DOHH2 (cell line): ENCODE data around the gene ACE2.

Source experiments
- H3F3A ChIP-seq: fragments of 200-600 bp; sonication (generic), shearing (Covaris generic); 2 replicates; pipeline ENCODE4 v1.6.0; 2016; ENCODE audit warnings: antibody characterized with exemption, mild to moderate bottlenecking; ENCODE audit not compliant: control insufficient read depth, insufficient read depth
- H3K27ac ChIP-seq: fragments of 200-600 bp; sonication (generic); 2 replicates; pipeline ENCODE4 v1.5.1; 2014; ENCODE audit warnings: low read depth, mild to moderate bottlenecking, low read length, moderate library complexity
- H3K27me3 ChIP-seq: fragments of 200-600 bp; sonication (generic); 2 replicates; pipeline ENCODE4 v1.6.1; 2014; ENCODE audit warnings: mild to moderate bottlenecking, low read length, mixed read lengths; ENCODE audit not compliant: control insufficient read depth
- H3K36me3 ChIP-seq: fragments of 200-600 bp; sonication (generic); 2 replicates; pipeline ENCODE4 v1.6.1; 2014; ENCODE audit warnings: mild to moderate bottlenecking, low read length, moderate library complexity, mixed read lengths; ENCODE audit not compliant: control insufficient read depth
- H3K4me1 ChIP-seq: fragments of 200-600 bp; sonication (generic); 2 replicates; pipeline ENCODE4 v1.6.1; 2014; ENCODE audit warnings: mild to moderate bottlenecking, low read length, mixed read lengths; ENCODE audit not compliant: control insufficient read depth
- H3K4me2 ChIP-seq: fragments of 200-600 bp; sonication (generic); 2 replicates; pipeline ENCODE4 v1.6.0; 2014; ENCODE audit warnings: mild to moderate bottlenecking, low read length, moderate library complexity
- H3K4me3 ChIP-seq: fragments of 200-600 bp; sonication (generic); 2 replicates; pipeline ENCODE4 v1.5.1; 2014; ENCODE audit warnings: mild to moderate bottlenecking, low read length, mixed read lengths
- H3K79me2 ChIP-seq: fragments of 200-600 bp; sonication (generic); 2 replicates; pipeline ENCODE4 v1.6.1; 2014; ENCODE audit warnings: mild to moderate bottlenecking, low read length, mixed read lengths; ENCODE audit not compliant: control insufficient read depth
- H3K9me2 ChIP-seq: fragments of 200-600 bp; sonication (generic); replicated peaks from 2 replicates; pipeline ENCODE4 v1.6.1; 2014; ENCODE audit warnings: mild to moderate bottlenecking, low read length, mixed read lengths; ENCODE audit not compliant: control insufficient read depth
- H3K9me3 ChIP-seq: fragments of 200-600 bp; sonication (generic); 2 replicates; pipeline ENCODE4 v1.6.1; 2014; ENCODE audit warnings: antibody characterized with exemption, low read length, mixed read lengths; ENCODE audit not compliant: control insufficient read depth, insufficient read depth
- H4K20me1 ChIP-seq: fragments of 200-600 bp; sonication (generic); 2 replicates; pipeline ENCODE4 v1.6.0; 2014; ENCODE audit warnings: low read depth, mild to moderate bottlenecking, antibody characterized with exemption, low read length, moderate library complexity; ENCODE audit not compliant: control insufficient read depth, insufficient read depth
- CTCF ChIP-seq: fragments of 200-600 bp; sonication (generic); IDR thresholded peaks from one replicate; pipeline ENCODE4 v1.5.1; 2014; ENCODE audit warnings: antibody characterized with exemption, mild to moderate bottlenecking, low read depth, low read length; ENCODE audit not compliant: poor library complexity, severe bottlenecking
- EZH2phosphoT487 ChIP-seq: fragments of 200-600 bp; sonication (generic); IDR thresholded peaks from 2 replicates; pipeline ENCODE4 v1.6.1; 2017; ENCODE audit warnings: borderline replicate concordance, mild to moderate bottlenecking, antibody characterized with exemption, low read length, moderate library complexity, mixed read lengths

The ACE2 gene

GRCh38 chrX:15564981-15565579 is 35.7 kb downstream of the ACE2 start:
- TF ChIP-seq EZH2phosphoT487 (no peak), CTCF (peak; percentile 47)
- H3K27me3 ChIP-seq = no peaks in the 10 kb centered on the region
- no peaks in the 10 kb centered on the region for H3K4me1 ChIP-seq
- H3K36me3 ChIP-seq = no peaks in the 10 kb centered on the region
- H3K9me2 ChIP-seq = no peaks in the 10 kb centered on the region
- H4K20me1 ChIP-seq = no peaks in the 10 kb centered on the region
- no peaks in the 10 kb centered on the region for H3F3A ChIP-seq
- H3K79me2 ChIP-seq = no peaks in the 10 kb centered on the region
- no peak overlapping the region for H3K27ac ChIP-seq
- H3K9me3 ChIP-seq = no peaks in the 10 kb centered on the region
- H3K4me2 ChIP-seq = no peak overlapping the region
- no peak overlapping the region for H3K4me3 ChIP-seq

- no peaks in the 10 kb centered on the region for H4K20me1 ChIP-seq
- no peak overlapping the region for H3K4me3 ChIP-seq
- H3K4me1 ChIP-seq = no peaks in the 10 kb centered on the region
- TF ChIP-seq CTCF (no peak), EZH2phosphoT487 (no peak)
- H3K36me3 ChIP-seq = no peaks in the 10 kb centered on the region
- no peaks in the 10 kb centered on the region for H3K79me2 ChIP-seq
- H3K4me2 ChIP-seq = no peak overlapping the region
- no peaks in the 10 kb centered on the region for H3K27me3 ChIP-seq
- no peak overlapping the region for H3K27ac ChIP-seq
- no peaks in the 10 kb centered on the region for H3F3A ChIP-seq
- H3K9me2 ChIP-seq = no peaks in the 10 kb centered on the region
- H3K9me3 ChIP-seq = no peaks in the 10 kb centered on the region
Measured at GRCh38 chrX:15563056-15563455, 37.7 kb downstream of the ACE2 start.

DNA sequence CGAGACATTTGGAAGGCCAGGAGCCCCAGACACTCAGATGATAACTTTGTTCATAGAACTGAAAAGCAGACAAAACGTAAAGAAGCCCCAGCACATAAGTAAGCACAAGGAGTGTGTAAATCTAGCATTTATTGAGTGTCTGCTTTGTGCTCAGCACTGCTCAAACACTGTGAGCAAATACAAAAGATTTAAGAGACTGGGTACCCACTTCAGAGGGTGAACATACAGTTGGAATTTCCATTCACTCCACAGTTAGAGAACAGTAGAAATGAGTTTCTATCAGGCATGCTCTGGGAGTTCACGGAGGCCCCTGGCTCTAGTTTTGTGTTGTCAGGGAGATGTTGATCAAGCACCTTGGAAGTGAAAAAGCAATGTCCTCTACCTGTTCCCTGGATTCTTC is 39.8 kb downstream of the ACE2 start:
- TF ChIP-seq EZH2phosphoT487 (no peak), CTCF (no peak)
- Histone ChIP-seq H3K36me3 (no peaks in the 10 kb centered on the region), H3K9me3 (no peaks in the 10 kb centered on the region), H4K20me1 (no peaks in the 10 kb centered on the region), H3K27ac (no peak overlapping the region), H3K4me2 (no peak overlapping the region), H3K27me3 (no peaks in the 10 kb centered on the region), H3K79me2 (no peaks in the 10 kb centered on the region), H3K9me2 (no peaks in the 10 kb centered on the region), H3F3A (no peaks in the 10 kb centered on the region), H3K4me3 (no peak overlapping the region), H3K4me1 (no peaks in the 10 kb centered on the region)

GRCh38 chrX:15559227-15559626 is 41.5 kb downstream of the ACE2 start:
- Histone ChIP-seq H3K4me3 (no peak overlapping the region), H3K4me1 (no peaks in the 10 kb centered on the region)
- TF ChIP-seq CTCF = no peak
- no peak for TF ChIP-seq EZH2phosphoT487

More at GRCh38 chrX:15559227-15559626, 41.5 kb downstream of the ACE2 start:
- no peaks in the 10 kb centered on the region for H4K20me1 ChIP-seq
- H3K36me3 ChIP-seq = no peaks in the 10 kb centered on the region
- H3K4me2 ChIP-seq = no peak overlapping the region
- H3K27me3 ChIP-seq = no peaks in the 10 kb centered on the region
- H3K9me3 ChIP-seq = no peaks in the 10 kb centered on the region
- no peaks in the 10 kb centered on the region for H3F3A ChIP-seq
- no peaks in the 10 kb centered on the region for H3K9me2 ChIP-seq
- H3K27ac ChIP-seq = no peak overlapping the region
- no peaks in the 10 kb centered on the region for H3K79me2 ChIP-seq
